ENCODE data around the gene HTRA3.

GRCh38 chr4:8263397-8263796 is 6.2 kb upstream of the HTRA3 start:
- TF ChIP-seq CTCF (IDR thresholded peaks at IDR 0.05; ENCODE audit: insufficient read depth, low read depth, low read length) = no peak
- TF ChIP-seq EZH2 (IDR thresholded peaks at IDR 0.05; ENCODE audit: insufficient read depth, low read length) = no peak

Measured in astrocyte (in vitro differentiated cells and primary cell).